GM21367 (cell line): Measurements from ENCODE around the gene TEX11.

Experiments
- ATAC-seq: cut with Tn5 transposase; IDR thresholded peaks from one replicate; pipeline ENCODE4 v1.9.1; 2021; ENCODE audit not compliant: unreplicated experiment

Gene TEX11

GRCh38 chrX:70500826-70501225, 407.7 kb downstream of the TEX11 start:
- ATAC-seq: no peak

GRCh38 chrX:70498129-70498528, 410.4 kb downstream of the TEX11 start:
- ATAC-seq: no peak

DNA sequence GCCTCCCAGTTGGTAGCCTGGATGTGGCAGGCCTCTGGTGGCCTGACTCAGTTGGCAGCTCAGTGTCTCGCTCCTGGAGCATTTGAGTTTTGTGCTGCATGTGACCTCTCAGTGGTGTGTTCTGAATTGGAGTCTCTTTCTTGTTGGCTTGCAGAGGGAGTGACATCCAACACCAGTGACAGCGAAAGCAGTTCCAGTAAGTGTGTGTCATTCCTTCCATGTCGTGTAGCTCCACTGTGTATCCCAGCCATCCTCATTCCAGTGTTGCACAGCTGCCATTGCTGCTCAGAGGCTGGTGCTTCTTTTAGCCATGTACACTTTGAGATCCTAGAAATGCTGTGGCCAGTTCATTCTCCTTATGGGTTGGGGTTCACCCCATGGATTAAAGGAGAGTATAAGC, 411.5 kb downstream of the TEX11 start:
- ATAC-seq: no peak

- ATAC-seq: no peak
Measured at GRCh38 chrX:70496491-70496890, 412.0 kb downstream of the TEX11 start.

DNA sequence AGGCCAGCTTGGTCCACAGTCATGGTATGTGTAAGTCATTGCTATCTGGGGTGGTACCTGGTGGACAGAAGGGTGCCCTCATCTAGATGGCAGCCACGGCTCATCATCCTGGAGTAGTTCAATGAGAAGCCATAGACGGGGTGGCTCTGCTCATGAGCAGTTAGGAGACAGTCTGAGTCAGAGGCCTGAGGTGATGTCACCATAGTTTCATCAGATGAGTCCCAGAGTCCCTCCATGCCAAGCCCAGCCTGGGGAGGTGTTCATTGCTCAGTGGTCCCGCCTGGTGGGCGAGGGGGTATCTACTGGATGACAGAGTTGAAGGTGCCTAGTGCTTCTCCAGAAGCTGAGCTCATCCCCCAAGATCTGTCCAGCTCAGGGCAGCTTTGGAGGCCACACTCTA, 414.1 kb downstream of the TEX11 start:
- no peak for ATAC-seq

DNA sequence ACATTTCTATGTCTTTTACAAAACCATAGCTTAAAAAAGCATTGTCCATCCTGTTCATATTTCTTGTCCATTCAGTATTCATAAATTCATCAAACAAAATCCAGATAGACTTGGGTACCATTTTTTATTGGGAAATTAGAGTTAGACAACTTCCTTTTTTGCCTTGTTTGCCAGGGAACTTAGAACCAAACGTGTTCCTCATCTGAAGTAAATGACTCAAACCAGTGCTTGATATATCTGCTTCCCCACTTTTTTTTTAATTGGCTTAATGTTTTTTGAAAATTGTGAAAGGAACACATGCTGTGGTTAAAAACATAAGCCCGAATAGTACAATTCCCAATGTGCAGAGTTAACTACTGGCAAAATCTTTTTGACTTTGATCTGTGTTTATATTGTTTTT, 419.7 kb downstream of the TEX11 start:
- no peak for ATAC-seq

DNA sequence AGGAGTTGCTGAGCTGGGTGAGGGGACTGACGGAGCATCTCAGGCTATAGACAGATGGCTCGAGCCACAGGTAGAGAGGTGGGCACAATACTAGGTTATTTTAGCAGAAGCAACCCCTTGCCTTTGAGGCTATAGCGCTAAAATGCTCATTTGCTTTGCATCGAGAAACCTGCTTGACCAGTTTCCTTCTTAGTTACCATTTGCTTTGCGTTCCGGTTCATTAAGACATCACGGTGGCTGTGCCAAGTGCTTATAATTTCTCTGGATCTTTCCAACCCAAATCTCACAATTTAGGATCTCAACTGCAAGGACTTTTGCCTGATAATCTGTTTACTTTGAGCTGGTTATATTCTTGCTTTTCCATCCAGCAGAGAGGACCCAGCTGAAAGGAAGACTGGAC, 423.0 kb downstream of the TEX11 start:
- no peak for ATAC-seq

DNA sequence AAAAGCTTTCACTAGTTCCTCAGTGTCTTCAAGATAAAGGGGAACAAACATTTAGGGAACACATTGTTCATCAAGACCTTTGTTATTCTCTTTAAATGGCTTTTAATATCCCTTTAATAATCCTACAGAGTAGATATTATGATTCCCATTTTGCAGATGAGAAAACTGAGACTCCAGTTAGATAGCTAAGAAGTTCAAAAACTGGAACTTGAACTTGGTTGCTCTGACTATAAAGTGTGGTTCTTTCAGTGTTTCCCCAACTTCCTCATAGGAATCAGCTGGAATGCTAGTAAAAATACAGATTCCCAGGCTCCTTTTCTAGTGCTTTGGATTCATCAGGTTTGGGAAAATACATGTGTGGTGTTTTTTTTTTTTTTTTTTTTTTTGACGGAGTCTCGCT, 426.2 kb downstream of the TEX11 start:
- ATAC-seq: no peak

DNA sequence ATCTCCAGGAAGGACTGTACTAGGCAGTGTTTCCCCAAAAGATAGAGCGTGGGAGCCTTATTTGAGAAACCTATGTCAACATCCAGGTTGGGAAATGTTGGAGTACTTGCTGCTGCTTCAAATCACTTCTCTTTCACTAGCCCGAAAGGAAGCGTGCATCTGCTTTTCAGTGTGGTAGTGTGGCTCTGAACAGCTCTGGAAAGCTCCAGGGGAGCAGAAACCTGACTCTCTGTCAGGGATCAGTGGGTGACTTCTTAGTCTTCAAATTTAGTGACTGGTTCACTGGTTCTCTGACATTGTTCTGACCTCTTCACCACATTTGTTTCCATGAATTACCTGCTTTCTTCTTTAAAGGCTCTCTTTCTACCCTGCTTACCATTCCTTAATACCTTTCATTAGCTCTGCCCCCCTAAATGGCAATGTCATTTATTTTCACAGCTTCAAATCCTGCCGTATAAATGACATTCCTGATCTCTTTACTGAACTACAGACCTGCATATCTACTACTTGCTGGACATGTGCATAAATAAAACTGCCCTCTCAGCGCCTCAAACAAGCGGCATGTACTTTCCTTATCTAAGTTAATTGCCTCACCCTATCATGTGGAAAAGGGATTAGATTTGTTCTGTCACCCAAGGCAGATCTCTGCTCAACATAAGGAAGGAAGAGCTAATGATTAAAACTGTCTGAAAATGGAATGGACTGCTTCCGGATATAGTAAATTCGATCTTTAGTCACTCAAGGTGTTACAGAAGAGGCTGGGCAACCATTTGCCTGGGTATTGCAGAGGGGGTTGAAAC, 426.8 kb downstream of the TEX11 start:
- no peak for ATAC-seq

DNA sequence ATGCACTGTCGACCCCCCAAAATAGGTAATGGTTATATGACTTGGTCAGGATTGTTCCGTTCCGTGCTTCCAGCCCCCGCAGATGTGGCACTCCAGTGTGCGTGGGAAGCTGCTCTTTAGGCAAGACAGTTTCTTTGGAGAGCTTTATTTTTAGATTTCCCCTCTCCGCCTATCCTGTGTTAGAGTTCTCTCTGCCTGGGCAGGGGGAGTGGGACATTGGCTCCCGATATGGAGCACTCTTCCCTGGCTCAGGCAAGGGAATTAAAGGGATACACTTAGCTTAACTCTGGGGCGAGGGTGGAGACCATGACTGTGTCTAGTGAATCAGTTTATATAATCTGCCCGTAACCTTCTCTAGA, 427.9 kb downstream of the TEX11 start:
- ATAC-seq: no peak

GRCh38 chrX:70479922-70480659, 428.4 kb downstream of the TEX11 start:
- ATAC-seq: no peak

DNA sequence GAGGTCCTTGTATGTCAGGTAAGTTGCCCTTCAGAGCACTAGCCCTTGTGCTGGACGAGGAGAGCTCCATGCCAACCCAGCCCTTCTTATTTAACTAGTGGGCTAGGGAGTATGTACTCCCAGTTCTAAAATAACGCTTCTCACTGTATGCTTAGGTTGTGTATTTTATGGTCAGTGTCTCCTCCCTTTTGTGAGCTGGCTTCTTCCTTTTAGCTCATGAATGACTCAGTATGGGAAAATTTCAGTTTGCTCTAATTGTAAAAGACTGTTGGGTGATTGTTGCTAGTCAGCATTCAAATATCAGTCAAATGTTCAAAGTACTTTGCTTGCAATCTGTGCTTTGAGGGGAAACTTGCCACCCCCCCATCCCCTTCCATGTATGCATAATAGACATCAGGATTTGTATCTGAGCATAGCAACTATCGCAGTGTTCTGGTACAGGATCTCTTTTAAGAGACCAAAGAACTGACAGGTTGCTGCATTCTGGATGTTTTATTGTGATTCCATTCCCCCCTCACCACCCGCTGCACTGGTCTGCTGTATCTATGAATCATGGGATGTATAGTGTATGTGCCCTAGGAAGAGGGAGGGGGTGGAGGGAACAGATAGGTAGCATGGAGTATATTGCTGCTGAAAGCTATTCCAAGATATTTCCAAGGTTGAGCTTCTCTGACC, 429.1 kb downstream of the TEX11 start:
- ATAC-seq: no peak
